Type B pancreatic cell (in vitro differentiated cells): ENCODE results near the gene GCGR. TPM values are rescaled to one million over a fixed set of nuclear protein-coding genes. Genes with fewer than 3 reads are reported as not detected.

ENCODE experiments used
- DNase-seq: peaks from one replicate; pipeline ENCODE4 v3.0.0; 2021; ENCODE audit warnings: mixed read lengths; ENCODE audit not compliant: unreplicated experiment; ENCODE audit errors: extremely low spot score
- H3K27ac Mint-ChIP-seq: 2 replicates; pipeline ENCODE4 v1.8.0; 2021; ENCODE audit warnings: mild to moderate bottlenecking, mixed read lengths
- H3K27me3 Mint-ChIP-seq: 2 replicates; pipeline ENCODE4 v1.8.0; 2021; ENCODE audit warnings: mixed read lengths
- H3K36me3 Mint-ChIP-seq: 2 replicates; pipeline ENCODE4 v1.8.0; 2021; ENCODE audit warnings: mixed read lengths
- H3K4me1 Mint-ChIP-seq: one replicate; pipeline ENCODE4 v1.8.0; 2021; ENCODE audit warnings: mixed read lengths; ENCODE audit not compliant: unreplicated experiment
- H3K4me3 Mint-ChIP-seq: 2 replicates; pipeline ENCODE4 v1.8.0; 2021; ENCODE audit warnings: mild to moderate bottlenecking, mixed read lengths
- H3K9me3 Mint-ChIP-seq: 2 replicates; pipeline ENCODE4 v1.8.0; 2021; ENCODE audit warnings: mixed read lengths
- total RNA-seq: library from RNA; stranded (reverse); gene quantifications from 2 replicates; pipeline ENCODE4 v1.2.1, GENCODE V29; 2021; ENCODE audit warnings: low replicate concordance
- TF ChIP-seq, protein P1 (sequence below): fragments of 200-600 bp; sonication (generic); conservative IDR thresholded peaks from 2 replicates; pipeline ENCODE4 v1.5.0; 2021; ENCODE audit warnings: antibody characterized with exemption, mild to moderate bottlenecking

The GCGR gene
- total RNA-seq, 1 donor from 2014 or later = 1.2 TPM

DNA sequence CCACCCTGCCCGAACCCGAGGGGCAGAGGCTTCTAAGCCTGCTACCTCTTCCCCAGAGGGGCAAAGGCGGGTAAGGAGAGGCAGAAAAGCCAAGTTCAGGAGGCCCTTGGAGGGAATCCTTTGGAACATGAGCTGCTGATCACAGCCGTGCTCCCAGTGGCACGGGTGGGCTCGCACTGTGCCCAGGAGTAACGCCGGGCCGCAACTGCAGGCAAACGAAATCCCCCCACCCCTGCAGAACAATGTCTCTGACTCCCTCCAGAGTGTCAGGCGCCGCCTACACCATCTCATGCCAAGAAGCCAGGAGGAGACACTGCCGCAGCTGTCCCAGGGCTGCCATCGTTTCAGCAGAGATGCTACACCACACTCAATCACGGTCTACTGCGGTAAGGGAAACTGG, 47.5 kb downstream of the GCGR start:
- Mint-ChIP-seq H3K9me3 (no peaks in the 10 kb centered on the region), H3K4me1 (no peaks in the 10 kb centered on the region), H3K27ac (no peak overlapping the region), H3K4me3 (no peak overlapping the region), H3K36me3 (no peaks in the 10 kb centered on the region), H3K27me3 (no peaks in the 10 kb centered on the region)
- no peak for DNase-seq
- TF ChIP-seq, protein P1, sequence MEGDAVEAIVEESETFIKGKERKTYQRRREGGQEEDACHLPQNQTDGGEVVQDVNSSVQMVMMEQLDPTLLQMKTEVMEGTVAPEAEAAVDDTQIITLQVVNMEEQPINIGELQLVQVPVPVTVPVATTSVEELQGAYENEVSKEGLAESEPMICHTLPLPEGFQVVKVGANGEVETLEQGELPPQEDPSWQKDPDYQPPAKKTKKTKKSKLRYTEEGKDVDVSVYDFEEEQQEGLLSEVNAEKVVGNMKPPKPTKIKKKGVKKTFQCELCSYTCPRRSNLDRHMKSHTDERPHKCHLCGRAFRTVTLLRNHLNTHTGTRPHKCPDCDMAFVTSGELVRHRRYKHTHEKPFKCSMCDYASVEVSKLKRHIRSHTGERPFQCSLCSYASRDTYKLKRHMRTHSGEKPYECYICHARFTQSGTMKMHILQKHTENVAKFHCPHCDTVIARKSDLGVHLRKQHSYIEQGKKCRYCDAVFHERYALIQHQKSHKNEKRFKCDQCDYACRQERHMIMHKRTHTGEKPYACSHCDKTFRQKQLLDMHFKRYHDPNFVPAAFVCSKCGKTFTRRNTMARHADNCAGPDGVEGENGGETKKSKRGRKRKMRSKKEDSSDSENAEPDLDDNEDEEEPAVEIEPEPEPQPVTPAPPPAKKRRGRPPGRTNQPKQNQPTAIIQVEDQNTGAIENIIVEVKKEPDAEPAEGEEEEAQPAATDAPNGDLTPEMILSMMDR = no peak

DNA sequence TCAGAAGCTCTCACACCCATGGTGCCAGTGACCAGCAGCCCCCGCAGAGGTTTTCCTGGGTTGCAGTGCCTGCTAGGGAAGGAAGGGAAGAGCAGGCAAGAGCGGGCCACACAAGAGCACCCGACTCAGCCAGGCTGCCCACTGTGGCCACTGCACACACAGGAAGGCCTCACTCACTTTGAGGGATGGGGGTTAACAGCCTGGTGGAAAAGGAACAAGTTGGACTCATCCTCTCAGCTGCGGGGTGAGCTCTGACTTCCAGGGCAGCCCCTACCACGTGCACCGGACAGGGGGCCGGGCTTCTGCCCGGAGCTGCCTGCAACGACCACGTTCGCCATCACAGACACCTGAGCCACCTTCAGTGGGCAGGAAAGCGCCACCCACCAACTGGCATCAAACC, 48.3 kb downstream of the GCGR start:
- Mint-ChIP-seq H3K4me1 (no peaks in the 10 kb centered on the region), H3K4me3 (no peak overlapping the region), H3K9me3 (no peaks in the 10 kb centered on the region), H3K27me3 (no peaks in the 10 kb centered on the region), H3K36me3 (no peaks in the 10 kb centered on the region), H3K27ac (no peak overlapping the region)
- no peak for DNase-seq
- TF ChIP-seq, protein P1 = no peak

DNA sequence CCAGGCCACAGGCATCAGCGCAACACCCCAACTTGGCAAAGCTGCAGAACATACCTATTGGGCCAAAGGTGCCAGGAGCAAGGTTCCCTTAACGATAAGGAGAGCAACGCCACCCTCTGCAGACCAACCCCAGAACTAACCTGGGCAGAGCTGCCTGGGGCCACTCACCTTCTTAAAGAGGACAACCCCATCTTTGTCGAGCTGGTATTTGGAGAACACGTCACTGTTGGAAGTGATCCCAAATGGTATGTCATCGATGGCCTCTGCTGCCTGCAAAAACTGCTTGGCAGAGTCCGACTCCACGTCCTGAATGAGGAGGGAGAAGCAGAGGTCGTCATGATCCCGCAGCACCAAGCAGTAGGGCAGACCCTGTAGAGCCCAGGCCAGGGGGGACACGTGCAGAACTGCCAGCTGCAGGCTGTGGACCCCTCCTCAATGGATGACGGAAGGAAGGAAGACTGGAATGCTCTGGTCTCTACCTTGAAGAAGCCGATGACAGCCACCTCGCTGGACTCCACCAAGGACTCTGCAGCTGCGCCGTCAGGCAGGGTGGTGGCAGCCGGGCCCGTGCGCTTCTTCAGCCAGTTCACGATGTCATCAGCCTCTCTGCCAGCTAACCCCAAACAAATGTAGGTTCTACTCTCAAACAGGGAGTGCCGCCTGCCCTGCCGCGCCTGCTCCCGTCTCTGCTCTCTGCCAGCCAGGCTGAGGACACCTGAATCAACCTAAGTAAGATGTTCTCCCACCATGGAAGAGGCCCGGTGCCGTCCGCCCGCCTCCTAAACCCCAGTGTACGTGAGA, 51.2 kb downstream of the GCGR start:
- TF ChIP-seq, protein P1 = no peak
- Mint-ChIP-seq H3K27me3 (no peaks in the 10 kb centered on the region), H3K36me3 (peaks cover 10% of the 10 kb centered on the region), H3K4me3 (no peak overlapping the region), H3K27ac (no peak overlapping the region), H3K9me3 (no peaks in the 10 kb centered on the region), H3K4me1 (peaks cover 5% of the 10 kb centered on the region)
- DNase-seq = no peak

- peak overlapping the region; percentile 96 for H3K4me3 Mint-ChIP-seq
- DNase-seq = no peak
- peaks cover 3% of the 10 kb centered on the region for H3K27me3 Mint-ChIP-seq
- TF ChIP-seq, protein P1 = no peak
- peak overlapping the region; percentile 84 for H3K27ac Mint-ChIP-seq
- H3K36me3 Mint-ChIP-seq = peaks cover 19% of the 10 kb centered on the region
- no peaks in the 10 kb centered on the region for H3K9me3 Mint-ChIP-seq
- peaks cover 10% of the 10 kb centered on the region for H3K4me1 Mint-ChIP-seq
Measured at GRCh38 chr17:81858170-81858966, 54.4 kb downstream of the GCGR start.

DNA sequence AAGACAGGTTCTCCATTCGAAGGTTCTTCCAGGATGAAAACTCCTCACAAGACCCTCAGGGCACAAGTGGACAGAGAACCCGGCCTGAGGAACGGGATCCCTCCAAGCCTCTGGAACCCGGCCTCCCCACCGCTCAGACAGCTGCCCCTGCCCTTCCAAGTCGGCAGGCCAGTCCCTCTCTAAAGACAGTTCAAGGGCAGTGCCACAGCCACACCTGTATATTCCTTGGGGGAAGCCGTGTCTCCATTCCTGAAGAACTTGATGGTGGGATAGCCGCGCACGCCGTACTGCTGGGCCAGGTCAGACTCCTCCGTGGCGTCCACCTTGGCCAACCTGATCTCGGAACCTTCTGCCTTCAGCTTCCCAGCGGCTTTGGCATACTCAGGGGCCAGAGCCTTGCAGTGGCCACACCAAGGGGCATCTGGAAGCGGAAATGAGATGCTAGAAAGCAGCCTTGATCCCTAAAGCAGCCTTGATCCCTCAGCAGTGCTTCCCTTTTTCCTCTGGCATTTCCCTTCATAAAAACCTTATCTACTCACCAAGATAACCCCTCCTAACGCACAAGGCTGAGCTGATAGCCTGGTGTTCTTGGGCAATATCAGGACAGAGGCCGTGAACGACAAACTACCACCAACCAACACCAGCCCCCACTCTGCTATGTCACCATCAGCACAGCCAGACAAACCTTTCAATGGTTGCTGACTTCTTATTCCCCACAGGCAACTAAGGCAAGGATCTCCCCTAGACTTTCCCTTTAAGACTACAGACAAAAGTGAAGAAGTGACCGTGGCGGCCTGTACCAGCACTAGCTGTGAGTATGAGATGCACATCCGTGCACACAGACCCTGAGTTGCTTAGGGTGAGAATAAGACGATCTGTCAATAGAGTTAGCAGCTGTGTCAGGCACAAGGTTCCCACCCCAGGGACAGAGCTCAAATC, 55.3 kb downstream of the GCGR start:
- Mint-ChIP-seq H3K4me3 (peak overlapping the region; percentile 96), H3K27me3 (peaks cover 3% of the 10 kb centered on the region), H3K9me3 (no peaks in the 10 kb centered on the region), H3K36me3 (peaks cover 23% of the 10 kb centered on the region), H3K4me1 (peaks cover 14% of the 10 kb centered on the region), H3K27ac (peak overlapping the region; percentile 91)
- TF ChIP-seq, protein P1 = no peak
- DNase-seq = no peak
